GM12875 (cell line): ENCODE results near the gene LAMA1.

Source experiments
- H3K4me3 ChIP-seq: one replicate; pipeline ENCODE4 v1.5.1; 2011; ENCODE audit warnings: low read depth, low read length, control low read depth
- TF ChIP-seq, protein P1 (sequence below): IDR thresholded peaks from 2 replicates; pipeline ENCODE4 v1.5.1; 2011; ENCODE audit warnings: low read depth, mild to moderate bottlenecking, control low read depth, inconsistent platforms, low read length, moderate library complexity, borderline replicate concordance; ENCODE audit not compliant: insufficient read depth

Gene LAMA1, protein sequence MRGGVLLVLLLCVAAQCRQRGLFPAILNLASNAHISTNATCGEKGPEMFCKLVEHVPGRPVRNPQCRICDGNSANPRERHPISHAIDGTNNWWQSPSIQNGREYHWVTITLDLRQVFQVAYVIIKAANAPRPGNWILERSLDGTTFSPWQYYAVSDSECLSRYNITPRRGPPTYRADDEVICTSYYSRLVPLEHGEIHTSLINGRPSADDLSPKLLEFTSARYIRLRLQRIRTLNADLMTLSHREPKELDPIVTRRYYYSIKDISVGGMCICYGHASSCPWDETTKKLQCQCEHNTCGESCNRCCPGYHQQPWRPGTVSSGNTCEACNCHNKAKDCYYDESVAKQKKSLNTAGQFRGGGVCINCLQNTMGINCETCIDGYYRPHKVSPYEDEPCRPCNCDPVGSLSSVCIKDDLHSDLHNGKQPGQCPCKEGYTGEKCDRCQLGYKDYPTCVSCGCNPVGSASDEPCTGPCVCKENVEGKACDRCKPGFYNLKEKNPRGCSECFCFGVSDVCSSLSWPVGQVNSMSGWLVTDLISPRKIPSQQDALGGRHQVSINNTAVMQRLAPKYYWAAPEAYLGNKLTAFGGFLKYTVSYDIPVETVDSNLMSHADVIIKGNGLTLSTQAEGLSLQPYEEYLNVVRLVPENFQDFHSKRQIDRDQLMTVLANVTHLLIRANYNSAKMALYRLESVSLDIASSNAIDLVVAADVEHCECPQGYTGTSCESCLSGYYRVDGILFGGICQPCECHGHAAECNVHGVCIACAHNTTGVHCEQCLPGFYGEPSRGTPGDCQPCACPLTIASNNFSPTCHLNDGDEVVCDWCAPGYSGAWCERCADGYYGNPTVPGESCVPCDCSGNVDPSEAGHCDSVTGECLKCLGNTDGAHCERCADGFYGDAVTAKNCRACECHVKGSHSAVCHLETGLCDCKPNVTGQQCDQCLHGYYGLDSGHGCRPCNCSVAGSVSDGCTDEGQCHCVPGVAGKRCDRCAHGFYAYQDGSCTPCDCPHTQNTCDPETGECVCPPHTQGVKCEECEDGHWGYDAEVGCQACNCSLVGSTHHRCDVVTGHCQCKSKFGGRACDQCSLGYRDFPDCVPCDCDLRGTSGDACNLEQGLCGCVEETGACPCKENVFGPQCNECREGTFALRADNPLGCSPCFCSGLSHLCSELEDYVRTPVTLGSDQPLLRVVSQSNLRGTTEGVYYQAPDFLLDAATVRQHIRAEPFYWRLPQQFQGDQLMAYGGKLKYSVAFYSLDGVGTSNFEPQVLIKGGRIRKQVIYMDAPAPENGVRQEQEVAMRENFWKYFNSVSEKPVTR (N-terminal part only)

DNA sequence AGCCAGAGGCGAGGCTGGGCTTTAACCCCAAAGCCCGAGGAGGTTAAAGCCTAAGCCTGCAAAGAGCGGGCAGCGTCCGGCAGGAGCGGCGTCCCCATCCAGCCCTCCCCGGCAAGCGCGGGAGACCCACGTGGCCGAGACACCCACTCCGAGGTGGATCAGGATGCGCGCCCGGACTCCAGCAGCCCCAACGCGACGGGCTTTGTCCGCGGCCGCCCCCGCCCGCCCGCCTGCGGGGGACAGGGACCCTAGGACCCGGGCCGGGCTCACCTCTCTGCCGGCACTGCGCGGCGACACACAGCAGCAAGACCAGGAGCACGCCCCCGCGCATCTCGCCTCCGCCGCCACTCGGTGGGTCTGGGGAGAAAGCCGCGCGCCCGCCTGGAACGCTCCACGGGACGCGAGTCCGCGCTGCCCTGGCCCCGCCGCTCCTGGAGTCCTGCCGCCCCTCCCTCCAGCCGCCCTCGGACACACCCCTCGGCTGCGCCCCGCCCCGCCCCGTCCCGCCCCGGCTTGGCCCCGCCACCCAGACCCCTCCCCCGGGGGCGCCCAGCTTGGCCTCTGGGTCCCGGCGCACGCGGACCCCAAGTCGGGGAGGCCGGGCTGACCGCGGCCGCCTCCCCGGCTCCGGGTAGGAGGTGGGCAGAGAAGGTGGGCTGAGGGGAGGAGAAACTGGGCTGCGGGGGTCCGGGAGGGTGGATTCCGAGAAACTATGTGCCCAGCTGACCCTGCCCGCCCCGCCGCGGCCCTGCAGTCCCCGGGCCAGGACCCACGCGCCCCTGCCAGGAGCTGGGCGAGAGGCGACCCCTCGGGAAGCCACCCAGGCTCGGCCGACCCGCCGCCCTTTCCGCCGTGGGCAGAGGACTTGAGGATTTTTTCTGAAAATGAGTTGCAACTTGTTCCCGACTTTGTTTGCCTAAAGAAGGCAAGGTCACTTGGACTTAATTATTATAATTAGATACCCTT lies at the start of gene LAMA1:
LAMA1 (minus strand) TSS at position 408 of the 966 bp plus-strand sequence; CDS start at position 331, 77 bp downstream.
- TF ChIP-seq, protein P1, sequence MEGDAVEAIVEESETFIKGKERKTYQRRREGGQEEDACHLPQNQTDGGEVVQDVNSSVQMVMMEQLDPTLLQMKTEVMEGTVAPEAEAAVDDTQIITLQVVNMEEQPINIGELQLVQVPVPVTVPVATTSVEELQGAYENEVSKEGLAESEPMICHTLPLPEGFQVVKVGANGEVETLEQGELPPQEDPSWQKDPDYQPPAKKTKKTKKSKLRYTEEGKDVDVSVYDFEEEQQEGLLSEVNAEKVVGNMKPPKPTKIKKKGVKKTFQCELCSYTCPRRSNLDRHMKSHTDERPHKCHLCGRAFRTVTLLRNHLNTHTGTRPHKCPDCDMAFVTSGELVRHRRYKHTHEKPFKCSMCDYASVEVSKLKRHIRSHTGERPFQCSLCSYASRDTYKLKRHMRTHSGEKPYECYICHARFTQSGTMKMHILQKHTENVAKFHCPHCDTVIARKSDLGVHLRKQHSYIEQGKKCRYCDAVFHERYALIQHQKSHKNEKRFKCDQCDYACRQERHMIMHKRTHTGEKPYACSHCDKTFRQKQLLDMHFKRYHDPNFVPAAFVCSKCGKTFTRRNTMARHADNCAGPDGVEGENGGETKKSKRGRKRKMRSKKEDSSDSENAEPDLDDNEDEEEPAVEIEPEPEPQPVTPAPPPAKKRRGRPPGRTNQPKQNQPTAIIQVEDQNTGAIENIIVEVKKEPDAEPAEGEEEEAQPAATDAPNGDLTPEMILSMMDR, result no peak
- H3K4me3 ChIP-seq, result no peak within 1 kb of the TSS

DNA sequence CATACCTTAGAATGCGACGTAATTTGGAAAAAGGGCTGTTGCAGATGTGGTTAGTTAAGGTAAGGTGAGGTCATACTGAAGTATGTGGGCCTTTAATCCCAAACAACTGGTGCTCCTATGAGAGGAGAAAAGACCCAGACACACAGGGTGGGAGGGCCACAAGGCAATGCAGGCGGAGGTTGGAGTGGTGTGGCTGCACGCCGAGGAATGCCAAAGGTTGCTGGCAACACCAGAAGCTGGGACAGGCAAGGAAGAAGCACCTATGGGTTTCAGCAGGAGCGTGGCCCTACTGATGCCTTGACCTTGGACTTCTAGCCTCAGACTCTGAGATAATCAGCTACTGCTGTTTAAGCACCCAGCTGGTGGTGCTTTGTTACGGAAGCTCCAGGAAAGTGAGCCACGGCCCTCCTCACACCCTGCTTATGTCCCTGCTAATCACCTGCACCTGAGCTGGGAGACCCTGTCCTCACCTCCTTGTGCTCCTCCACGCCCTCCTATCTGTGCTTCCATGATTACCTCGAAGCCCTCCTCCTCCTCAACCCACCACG lies 48.3 kb upstream of the LAMA1 start:
- TF ChIP-seq, protein P1, result no peak
- H3K4me3 ChIP-seq, result no peak overlapping the region

DNA sequence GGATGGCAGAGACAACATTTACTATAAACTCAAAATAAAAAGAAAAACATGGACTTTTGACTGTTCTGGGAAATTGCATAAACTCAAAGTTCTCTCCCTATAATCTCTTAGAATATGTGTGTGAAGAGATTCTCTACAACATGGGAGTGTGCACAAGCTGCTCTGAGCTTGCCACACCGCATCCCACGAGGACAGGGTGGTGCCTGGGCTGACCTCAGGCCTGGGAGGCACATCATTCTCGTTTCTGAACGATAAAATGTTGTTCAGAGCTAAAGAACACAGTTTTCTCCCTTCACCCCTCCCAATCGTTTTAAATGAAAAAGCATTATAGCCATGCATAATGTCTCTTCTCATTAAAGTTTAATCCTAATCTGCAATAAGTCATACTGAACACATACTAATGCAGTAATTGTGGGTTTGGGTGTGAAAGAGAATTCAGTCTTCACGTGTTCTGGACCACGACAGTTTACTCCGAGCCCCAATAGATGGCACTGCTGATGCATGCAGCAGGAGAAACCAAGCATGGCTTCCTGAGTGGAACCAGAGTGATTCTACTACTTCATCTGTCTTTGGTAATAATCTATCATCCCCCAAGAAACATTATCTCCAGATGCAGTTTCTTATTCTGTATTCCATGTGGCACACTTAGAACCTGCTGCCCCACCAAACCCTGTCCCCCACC lies 46.9 kb upstream of the LAMA1 start:
- H3K4me3 ChIP-seq, result no peak overlapping the region
- TF ChIP-seq, protein P1, result no peak

DNA sequence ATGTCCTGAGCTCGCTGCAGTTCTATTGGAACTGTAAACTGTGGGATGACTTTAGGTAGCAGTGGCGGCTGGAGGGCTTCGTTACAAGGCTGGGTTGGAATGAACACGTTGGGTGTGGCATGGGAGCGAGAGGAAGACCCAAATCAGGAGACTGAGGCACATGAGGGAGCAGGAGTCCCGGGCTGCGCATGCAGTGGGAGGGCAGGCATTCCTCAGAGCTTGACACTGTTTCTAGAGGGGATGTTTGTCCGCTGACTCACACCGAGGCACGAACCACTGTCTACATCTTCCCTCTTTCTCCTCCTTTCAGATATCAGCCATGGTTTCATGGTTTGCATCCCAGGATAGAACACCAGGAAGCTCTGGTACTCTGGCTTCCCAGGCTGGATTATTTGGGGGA lies 40.6 kb upstream of the LAMA1 start:
- no peak overlapping the region for H3K4me3 ChIP-seq
- TF ChIP-seq, protein P1, result no peak

DNA sequence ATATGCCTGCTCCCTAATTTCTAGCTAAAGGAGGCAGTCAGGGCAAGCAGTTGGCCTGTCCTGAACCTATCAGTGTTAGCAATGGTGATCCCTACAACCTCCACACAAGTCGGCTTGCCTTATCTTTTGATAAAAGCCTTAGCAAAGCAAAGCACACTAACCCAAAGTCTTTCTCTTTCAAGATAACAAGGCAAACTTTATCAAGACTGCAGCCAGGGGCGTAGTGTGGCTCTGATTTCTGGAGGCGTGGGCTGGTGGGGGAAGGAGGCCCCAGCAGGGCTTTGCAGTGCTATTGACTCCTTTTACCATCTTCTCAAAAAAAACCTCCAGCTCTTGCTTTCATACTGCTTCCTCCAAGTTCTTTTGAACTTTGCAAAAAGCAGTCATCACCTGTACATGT lies 40.2 kb upstream of the LAMA1 start:
- TF ChIP-seq, protein P1, result no peak
- H3K4me3 ChIP-seq, result no peak overlapping the region
